ENCODE results near the gene THEM4. TPM values are rescaled to one million over a fixed set of nuclear protein-coding genes. Genes with fewer than 3 reads are reported as not detected.

THEM4 gene
- total RNA-seq, 2 experiments from 2014 or later: 33.5 to 34.0 TPM

- CTCF ChIA-PET: interaction anchor here (0.6 to 6.5 kb wide), 6 partner anchors 8 to 128 kb away, joined by 3 to 39 read pairs (median 3); partner anchors contain the start of gene C2CD4D
- Mint-ChIP-seq H3K4me1 (peaks cover 22% of the 10 kb centered on the region), H3K9me3 (no peaks in the 10 kb centered on the region)
Measured at GRCh38 chr1:151847867-151848596, 61.3 kb downstream of the THEM4 start.

GRCh38 chr1:151846686-151847237, 62.5 kb downstream of the THEM4 start:
- H3K9me3 Mint-ChIP-seq: no peaks in the 10 kb centered on the region
- H3K4me1 Mint-ChIP-seq: peaks cover 24% of the 10 kb centered on the region
- ChIA-PET POLR2A (no interaction called here), CTCF (interaction anchor here (1.0 to 6.5 kb wide), 3 partner anchors 12 to 155 kb away, joined by 3 to 39 read pairs (median 4); no protein-coding TSS in a partner anchor)
- H3K27me3 Mint-ChIP-seq: no peaks in the 10 kb centered on the region
- no peak for DNase-seq
- H3K27ac Mint-ChIP-seq: peak overlapping the region; percentile 72
- H3K4me3 Mint-ChIP-seq: no peak overlapping the region
- peaks cover 5% of the 10 kb centered on the region for H3K36me3 Mint-ChIP-seq (ENCODE audit: low read depth)

More at GRCh38 chr1:151847867-151848596, 61.3 kb downstream of the THEM4 start:
- POLR2A ChIA-PET: interaction anchor here (0.7 kb wide), 1 partner anchor 137 kb away, joined by 3 read pairs; no protein-coding TSS in a partner anchor
- peaks cover 5% of the 10 kb centered on the region for H3K36me3 Mint-ChIP-seq (ENCODE audit: low read depth)
- H3K27ac Mint-ChIP-seq: no peak overlapping the region
- no peak overlapping the region for H3K4me3 Mint-ChIP-seq
- DNase-seq: no peak
- H3K27me3 Mint-ChIP-seq: no peaks in the 10 kb centered on the region

- peak overlapping the region; percentile 72 for H3K27ac Mint-ChIP-seq
- POLR2A ChIA-PET: no interaction called here
- no peak overlapping the region for H3K4me3 Mint-ChIP-seq
- CTCF ChIA-PET: interaction anchor here (1.0 to 6.5 kb wide), 3 partner anchors 12 to 156 kb away, joined by 3 to 39 read pairs (median 4); no protein-coding TSS in a partner anchor
- H3K36me3 Mint-ChIP-seq (ENCODE audit: low read depth): peaks cover 5% of the 10 kb centered on the region
- H3K9me3 Mint-ChIP-seq: no peaks in the 10 kb centered on the region
- peaks cover 27% of the 10 kb centered on the region for H3K4me1 Mint-ChIP-seq
- H3K27me3 Mint-ChIP-seq: no peaks in the 10 kb centered on the region
- DNase-seq: no peak
Measured at GRCh38 chr1:151846062-151846568, 63.2 kb downstream of the THEM4 start.

- Mint-ChIP-seq H3K27me3 (no peaks in the 10 kb centered on the region), H3K9me3 (no peaks in the 10 kb centered on the region), H3K27ac (no peak overlapping the region), H3K4me3 (no peak overlapping the region), H3K4me1 (peaks cover 41% of the 10 kb centered on the region), H3K36me3 (ENCODE audit: low read depth) (peaks cover 5% of the 10 kb centered on the region)
- ChIA-PET CTCF (interaction anchor here (1.0 to 2.2 kb wide), 4 partner anchors 13 to 124 kb away, joined by 3 to 7 read pairs (median 4); partner anchors contain the start of gene RORC), POLR2A (no interaction called here)
- no peak for DNase-seq
Measured at GRCh38 chr1:151843398-151843797, 65.9 kb downstream of the THEM4 start.

GRCh38 chr1:151841141-151841540, 68.2 kb downstream of the THEM4 start:
- Mint-ChIP-seq H3K4me3 (peak overlapping the region; percentile 68), H3K9me3 (no peaks in the 10 kb centered on the region), H3K27ac (no peak overlapping the region), H3K36me3 (ENCODE audit: low read depth) (peaks cover 4% of the 10 kb centered on the region), H3K27me3 (peaks cover 4% of the 10 kb centered on the region), H3K4me1 (peaks cover 50% of the 10 kb centered on the region)
- no peak for DNase-seq
- POLR2A ChIA-PET: no interaction called here
- CTCF ChIA-PET: interaction anchor here (1.3 to 1.6 kb wide), 2 partner anchors 17 to 136 kb away, joined by 3 to 4 read pairs; no protein-coding TSS in a partner anchor

GRCh38 chr1:151840421-151840820, 68.9 kb downstream of the THEM4 start:
- H3K9me3 Mint-ChIP-seq: no peaks in the 10 kb centered on the region
- no peak for DNase-seq
- H3K36me3 Mint-ChIP-seq (ENCODE audit: low read depth): peaks cover 4% of the 10 kb centered on the region
- H3K27me3 Mint-ChIP-seq: peaks cover 4% of the 10 kb centered on the region
- ChIA-PET POLR2A (no interaction called here), CTCF (interaction anchor here (0.7 to 1.6 kb wide), 6 partner anchors 8 to 160 kb away, joined by 3 to 4 read pairs (median 3); no protein-coding TSS in a partner anchor)
- peaks cover 50% of the 10 kb centered on the region for H3K4me1 Mint-ChIP-seq
- peak overlapping the region; percentile 82 for H3K27ac Mint-ChIP-seq
- H3K4me3 Mint-ChIP-seq: peak overlapping the region; percentile 68

GRCh38 chr1:151839457-151840403, 69.6 kb downstream of the THEM4 start, which contains the start of gene C2CD4D:
Gene C2CD4D, minus strand, starts transcription at chr1:151839820. Its CDS starts 831 bp downstream, at chr1:151838989.
- Mint-ChIP-seq H3K9me3 (no peaks in the 10 kb centered on the region), H3K27me3 (peaks cover 4% of the 10 kb centered on the region), H3K4me1 (peaks cover 50% of the 10 kb centered on the region), H3K27ac (peak within 1 kb of the TSS; percentile 82), H3K4me3 (peak within 1 kb of the TSS; percentile 68), H3K36me3 (ENCODE audit: low read depth) (peaks cover 2% of the 10 kb centered on the region)
- DNase-seq: peak; percentile 72
- ChIA-PET POLR2A (interaction anchor here (0.6 to 0.7 kb wide), 2 partner anchors 128 to 489 kb away, joined by 3 read pairs; no protein-coding TSS in a partner anchor), CTCF (interaction anchor here (0.7 to 1.6 kb wide), 9 partner anchors 9 to 184 kb away, joined by 3 to 4 read pairs (median 3); no protein-coding TSS in a partner anchor)

- Mint-ChIP-seq H3K4me3 (peak overlapping the region; percentile 68), H3K27me3 (peaks cover 4% of the 10 kb centered on the region), H3K36me3 (ENCODE audit: low read depth) (peaks cover 2% of the 10 kb centered on the region), H3K4me1 (peaks cover 57% of the 10 kb centered on the region), H3K27ac (peak overlapping the region; percentile 82), H3K9me3 (no peaks in the 10 kb centered on the region)
- ChIA-PET POLR2A (interaction anchor here (0.6 to 0.7 kb wide), 2 partner anchors 129 to 488 kb away, joined by 3 read pairs; no protein-coding TSS in a partner anchor), CTCF (interaction anchor here (0.8 to 1.4 kb wide), 5 partner anchors 10 to 184 kb away, joined by 3 to 4 read pairs (median 3); no protein-coding TSS in a partner anchor)
- DNase-seq: no peak
Measured at GRCh38 chr1:151839082-151839412, 70.3 kb downstream of the THEM4 start.

- Mint-ChIP-seq H3K27me3 (peaks cover 4% of the 10 kb centered on the region), H3K27ac (peak overlapping the region; percentile 82), H3K4me1 (peaks cover 63% of the 10 kb centered on the region), H3K9me3 (no peaks in the 10 kb centered on the region), H3K36me3 (ENCODE audit: low read depth) (peaks cover 2% of the 10 kb centered on the region), H3K4me3 (peak overlapping the region; percentile 68)
- CTCF ChIA-PET: interaction anchor here (0.8 to 2.6 kb wide), 6 partner anchors 9 to 297 kb away, joined by 3 to 18 read pairs (median 3); no protein-coding TSS in a partner anchor
- no peak for DNase-seq
- POLR2A ChIA-PET: no interaction called here
Measured at GRCh38 chr1:151838222-151839081, 70.9 kb downstream of the THEM4 start.

GRCh38 chr1:151837884-151838221, 71.5 kb downstream of the THEM4 start:
- Mint-ChIP-seq H3K27me3 (peaks cover 4% of the 10 kb centered on the region), H3K27ac (peak overlapping the region; percentile 92), H3K9me3 (no peaks in the 10 kb centered on the region), H3K4me1 (peaks cover 68% of the 10 kb centered on the region), H3K4me3 (peak overlapping the region; percentile 79), H3K36me3 (ENCODE audit: low read depth) (peaks cover 2% of the 10 kb centered on the region)
- ChIA-PET POLR2A (no interaction called here), CTCF (interaction anchor here (0.8 to 2.6 kb wide), 4 partner anchors 10 to 297 kb away, joined by 3 to 18 read pairs (median 3); no protein-coding TSS in a partner anchor)
- no peak for DNase-seq

- POLR2A ChIA-PET: no interaction called here
- H3K36me3 Mint-ChIP-seq (ENCODE audit: low read depth): peaks cover 2% of the 10 kb centered on the region
- H3K27ac Mint-ChIP-seq: peak overlapping the region; percentile 92
- DNase-seq: no peak
- peaks cover 71% of the 10 kb centered on the region for H3K4me1 Mint-ChIP-seq
- peaks cover 4% of the 10 kb centered on the region for H3K27me3 Mint-ChIP-seq
- CTCF ChIA-PET: interaction anchor here (0.6 to 2.6 kb wide), 25 partner anchors 10 to 456 kb away, joined by 3 to 18 read pairs (median 3); partner anchors contain the start of genes MRPL9 and PSMB4
- no peaks in the 10 kb centered on the region for H3K9me3 Mint-ChIP-seq
- peak overlapping the region; percentile 79 for H3K4me3 Mint-ChIP-seq
Measured at GRCh38 chr1:151837197-151837596, 72.1 kb downstream of the THEM4 start.

Data from activated CD4-positive, alpha-beta T cell treated with anti-CD3 and anti-CD28 coated beads, Interleukin-2, amount 10 ng/mL, durations not matched to agents 7 days and 5 days (primary cell).